Epithelial cell of proximal tubule (primary cell): ENCODE data around the gene DAAM1. TPM values are rescaled to one million over a fixed set of nuclear protein-coding genes. Genes with fewer than 3 reads are reported as not detected.

Source experiments
- DNase-seq: peaks from one replicate; pipeline ENCODE4 v3.0.0-alpha.2; 2011; ENCODE audit warnings: low read depth
- H3K4me3 ChIP-seq: 2 replicates; pipeline ENCODE4 v1.5.1; 2011; ENCODE audit warnings: low read depth, mild to moderate bottlenecking, low read length
- total RNA-seq: library from RNA; depleted of rRNA; stranded (reverse); fragments of >200 nt; gene quantifications from 2 replicates; pipeline ENCODE4 v1.2.3, GENCODE V29; 2015
- TF ChIP-seq, protein P1 (sequence below): conservative IDR thresholded peaks from 2 replicates; pipeline ENCODE4 v1.5.1; 2012; ENCODE audit warnings: low read depth, mild to moderate bottlenecking, low read length

The DAAM1 gene
- total RNA-seq, 1 donor from 2014 or later: 17.5 TPM

GRCh38 chr14:59175404-59175803 is 13.1 kb upstream of the DAAM1 start:
- TF ChIP-seq, protein P1, sequence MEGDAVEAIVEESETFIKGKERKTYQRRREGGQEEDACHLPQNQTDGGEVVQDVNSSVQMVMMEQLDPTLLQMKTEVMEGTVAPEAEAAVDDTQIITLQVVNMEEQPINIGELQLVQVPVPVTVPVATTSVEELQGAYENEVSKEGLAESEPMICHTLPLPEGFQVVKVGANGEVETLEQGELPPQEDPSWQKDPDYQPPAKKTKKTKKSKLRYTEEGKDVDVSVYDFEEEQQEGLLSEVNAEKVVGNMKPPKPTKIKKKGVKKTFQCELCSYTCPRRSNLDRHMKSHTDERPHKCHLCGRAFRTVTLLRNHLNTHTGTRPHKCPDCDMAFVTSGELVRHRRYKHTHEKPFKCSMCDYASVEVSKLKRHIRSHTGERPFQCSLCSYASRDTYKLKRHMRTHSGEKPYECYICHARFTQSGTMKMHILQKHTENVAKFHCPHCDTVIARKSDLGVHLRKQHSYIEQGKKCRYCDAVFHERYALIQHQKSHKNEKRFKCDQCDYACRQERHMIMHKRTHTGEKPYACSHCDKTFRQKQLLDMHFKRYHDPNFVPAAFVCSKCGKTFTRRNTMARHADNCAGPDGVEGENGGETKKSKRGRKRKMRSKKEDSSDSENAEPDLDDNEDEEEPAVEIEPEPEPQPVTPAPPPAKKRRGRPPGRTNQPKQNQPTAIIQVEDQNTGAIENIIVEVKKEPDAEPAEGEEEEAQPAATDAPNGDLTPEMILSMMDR: no peak
- no peak for DNase-seq
- no peak overlapping the region for H3K4me3 ChIP-seq

- H3K4me3 ChIP-seq: no peak overlapping the region
- no peak for DNase-seq
Measured at GRCh38 chr14:59176765-59177164, 11.7 kb upstream of the DAAM1 start.

DNA sequence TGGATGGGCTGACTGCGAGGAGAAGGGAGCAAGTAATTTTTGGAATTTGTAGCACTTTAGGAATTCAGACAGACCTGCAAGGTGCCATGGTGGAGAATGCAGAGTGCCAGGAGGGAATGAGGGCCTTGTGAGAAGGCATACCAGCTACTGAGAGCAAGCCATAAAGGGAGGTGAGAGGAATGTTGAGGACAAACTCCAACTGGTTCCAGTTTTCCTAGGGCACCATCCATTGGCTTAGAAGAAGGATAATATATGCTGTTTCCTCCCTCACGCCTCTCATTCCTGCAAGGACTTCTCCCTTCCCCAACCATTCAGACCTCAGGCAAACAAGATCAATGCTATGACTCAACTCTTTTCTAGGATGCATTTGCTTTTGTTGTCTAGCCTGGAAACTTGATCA is 11.2 kb upstream of the DAAM1 start:
- TF ChIP-seq, protein P1: no peak
- DNase-seq: no peak
- no peak overlapping the region for H3K4me3 ChIP-seq

More at GRCh38 chr14:59176765-59177164, 11.7 kb upstream of the DAAM1 start:
- TF ChIP-seq, protein P1: no peak

DNA sequence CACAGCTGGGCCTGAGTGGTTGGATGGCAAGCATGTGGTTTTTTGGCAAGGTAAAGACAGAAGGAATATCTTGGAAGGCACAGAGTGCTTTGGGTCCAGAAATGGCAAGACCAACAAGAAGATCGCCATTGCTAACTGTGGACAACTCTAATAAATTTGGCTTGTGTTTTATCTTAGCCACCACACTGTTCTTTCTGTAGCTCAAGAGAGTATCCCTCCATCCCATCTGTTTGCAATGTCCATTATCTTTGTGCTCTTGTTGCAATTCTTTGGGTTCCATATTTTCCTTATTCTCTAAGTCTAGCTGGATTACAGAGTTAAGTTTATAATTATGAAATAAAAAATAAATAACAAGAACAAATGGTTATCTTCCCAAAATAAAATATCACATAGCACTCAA is 6.7 kb upstream of the DAAM1 start:
- no peak for DNase-seq
- TF ChIP-seq, protein P1: no peak
- no peak overlapping the region for H3K4me3 ChIP-seq

DNA sequence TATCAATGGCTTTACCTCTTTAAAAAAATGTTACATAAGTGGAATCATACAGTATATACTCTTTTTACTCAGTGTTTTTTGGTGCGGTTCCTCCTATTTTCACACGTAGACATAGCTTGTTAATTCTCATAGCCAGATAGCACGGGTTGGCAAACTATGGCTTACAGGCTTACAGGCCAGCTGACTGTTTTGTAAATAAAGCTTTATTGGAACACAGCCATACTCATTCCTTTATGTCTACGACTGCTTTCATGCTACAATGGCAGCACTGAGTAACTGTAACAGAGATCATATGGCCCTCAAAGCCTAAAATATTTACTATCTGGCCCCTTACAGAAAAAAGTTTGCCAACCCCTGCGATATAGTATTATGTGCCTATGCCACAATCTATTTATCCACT is 5.8 kb upstream of the DAAM1 start:
- H3K4me3 ChIP-seq: no peak overlapping the region
- TF ChIP-seq, protein P1: no peak
- no peak for DNase-seq

- TF ChIP-seq, protein P1: no peak
- no peak for DNase-seq
Measured at GRCh38 chr14:59183150-59183549, 5.3 kb upstream of the DAAM1 start.

DNA sequence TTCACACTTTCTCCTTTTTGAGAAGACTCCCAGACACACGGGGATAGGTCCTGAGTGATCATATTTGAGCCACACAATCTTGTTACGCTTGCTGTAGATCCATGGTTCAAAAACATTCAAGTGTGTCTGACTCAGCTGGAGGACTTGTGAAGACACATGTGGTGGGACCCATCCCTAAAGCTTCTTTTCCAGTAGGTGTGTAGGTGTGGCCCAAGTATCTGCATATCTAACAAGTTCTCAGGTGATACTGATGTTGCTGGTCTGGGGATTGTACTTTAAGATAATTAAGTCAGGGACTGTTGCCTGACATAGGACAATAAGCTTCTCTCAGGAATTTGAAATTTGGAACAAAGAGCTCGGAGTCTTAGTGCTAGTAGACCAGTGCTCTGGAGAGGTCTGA is 4.1 kb upstream of the DAAM1 start:
- no peak for DNase-seq
- TF ChIP-seq, protein P1: no peak
- H3K4me3 ChIP-seq: no peak overlapping the region

More at GRCh38 chr14:59183150-59183549, 5.3 kb upstream of the DAAM1 start:
- no peak overlapping the region for H3K4me3 ChIP-seq
